HG03432 (cell line): ENCODE data around the gene TMC7.

Experiments used
- ATAC-seq: cut with Tn5 transposase; IDR thresholded peaks from one replicate; pipeline ENCODE4 v1.9.1; 2021; ENCODE audit warnings: mild to moderate bottlenecking, moderate library complexity; ENCODE audit not compliant: unreplicated experiment

Gene TMC7

GRCh38 chr16:19021747-19022146 lies 38.0 kb downstream of the TMC7 start:
- ATAC-seq: no peak

- no peak for ATAC-seq
Measured at GRCh38 chr16:19027416-19027815, 43.7 kb downstream of the TMC7 start.

- ATAC-seq: no peak
Measured at GRCh38 chr16:19029980-19030379, 46.2 kb downstream of the TMC7 start.

- no peak for ATAC-seq
Measured at GRCh38 chr16:19031738-19032137, 48.0 kb downstream of the TMC7 start.

- ATAC-seq: no peak
Measured at GRCh38 chr16:19033761-19034160, 50.0 kb downstream of the TMC7 start.

GRCh38 chr16:19040400-19040799 lies 56.7 kb downstream of the TMC7 start:
- ATAC-seq: no peak

GRCh38 chr16:19044769-19045168 lies 61.0 kb downstream of the TMC7 start:
- no peak for ATAC-seq

- ATAC-seq: no peak
Measured at GRCh38 chr16:19046062-19046461, 62.3 kb downstream of the TMC7 start.

GRCh38 chr16:19062706-19063105 lies 79.0 kb downstream of the TMC7 start:
- ATAC-seq: no peak

- no peak for ATAC-seq
Measured at GRCh38 chr16:19066988-19067348, 83.2 kb downstream of the TMC7 start.

GRCh38 chr16:19067349-19068236 lies 83.9 kb downstream of the TMC7 start, which contains the start of gene COQ7:
Gene COQ7, plus strand, starts transcription at chr16:19067614. Its CDS starts 51 bp downstream, at chr16:19067665.
- ATAC-seq: peak; percentile 90

GRCh38 chr16:19068237-19068815 lies 84.6 kb downstream of the TMC7 start:
- ATAC-seq: no peak

- no peak for ATAC-seq
Measured at GRCh38 chr16:19071811-19072777, 88.4 kb downstream of the TMC7 start.

GRCh38 chr16:19073344-19073743 lies 89.6 kb downstream of the TMC7 start:
- ATAC-seq: no peak

GRCh38 chr16:19073863-19074262 lies 90.1 kb downstream of the TMC7 start:
- no peak for ATAC-seq

GRCh38 chr16:19075511-19075910 lies 91.8 kb downstream of the TMC7 start:
- no peak for ATAC-seq

GRCh38 chr16:19077879-19078278 lies 94.1 kb downstream of the TMC7 start:
- ATAC-seq: no peak

- ATAC-seq: no peak
Measured at GRCh38 chr16:19083670-19084069, 99.9 kb downstream of the TMC7 start.

- no peak for ATAC-seq
Measured at GRCh38 chr16:19084139-19084538, 100.4 kb downstream of the TMC7 start.

- ATAC-seq: no peak
Measured at GRCh38 chr16:19084879-19085278, 101.1 kb downstream of the TMC7 start.

GRCh38 chr16:19085679-19086200 lies 102.0 kb downstream of the TMC7 start:
- ATAC-seq: no peak
